NT2/D1 (cell line): ENCODE data around the gene ADA.

Source experiments
- SUZ12 ChIP-seq: IDR thresholded peaks from 2 replicates; pipeline ENCODE4 v1.6.1; 2011; ENCODE audit not compliant: insufficient read length, insufficient read depth; ENCODE audit errors: extremely low read depth
- ZNF274 ChIP-seq: IDR thresholded peaks from 2 replicates; pipeline ENCODE4 v1.6.1; 2011; ENCODE audit warnings: mild to moderate bottlenecking, low read depth, low read length

DNA sequence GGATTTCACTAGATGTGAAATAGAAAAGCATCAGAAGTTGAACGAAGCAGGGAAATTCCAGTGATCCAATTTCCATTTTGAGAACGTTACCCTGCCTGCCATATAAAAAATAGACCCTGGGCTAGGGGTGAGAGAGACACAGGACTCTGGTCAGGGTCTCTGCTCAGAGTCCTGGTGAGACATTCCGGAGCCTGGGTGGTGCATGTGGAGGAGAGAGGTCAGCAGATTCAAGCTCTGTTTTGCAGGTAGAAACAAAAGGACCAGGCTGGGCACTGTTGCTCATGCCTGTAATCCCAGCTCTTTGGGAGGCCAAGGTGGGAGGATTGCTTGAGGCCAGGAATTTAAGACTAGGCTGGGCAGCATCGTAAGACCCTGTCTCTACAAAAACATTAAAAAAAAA is 51.2 kb downstream of the ADA start:
- no peak for TF ChIP-seq ZNF274
- TF ChIP-seq SUZ12: no peak
